Epithelial cell of proximal tubule (primary cell): ENCODE results near the gene CANX. TPM values are rescaled to one million over a fixed set of nuclear protein-coding genes. Genes with fewer than 3 reads are reported as not detected.

Experiments used
- DNase-seq: peaks from one replicate; pipeline ENCODE4 v3.0.0-alpha.2; 2011; ENCODE audit warnings: low read depth
- H3K4me3 ChIP-seq: 2 replicates; pipeline ENCODE4 v1.5.1; 2011; ENCODE audit warnings: low read depth, mild to moderate bottlenecking, low read length
- CTCF ChIP-seq: conservative IDR thresholded peaks from 2 replicates; pipeline ENCODE4 v1.5.1; 2012; ENCODE audit warnings: low read depth, mild to moderate bottlenecking, low read length
- total RNA-seq: library from RNA; depleted of rRNA; stranded (reverse); fragments of >200 nt; gene quantifications from 2 replicates; pipeline ENCODE4 v1.2.3, GENCODE V29; 2015

CANX gene
- total RNA-seq, 1 donor from 2014 or later = 467 TPM

DNA sequence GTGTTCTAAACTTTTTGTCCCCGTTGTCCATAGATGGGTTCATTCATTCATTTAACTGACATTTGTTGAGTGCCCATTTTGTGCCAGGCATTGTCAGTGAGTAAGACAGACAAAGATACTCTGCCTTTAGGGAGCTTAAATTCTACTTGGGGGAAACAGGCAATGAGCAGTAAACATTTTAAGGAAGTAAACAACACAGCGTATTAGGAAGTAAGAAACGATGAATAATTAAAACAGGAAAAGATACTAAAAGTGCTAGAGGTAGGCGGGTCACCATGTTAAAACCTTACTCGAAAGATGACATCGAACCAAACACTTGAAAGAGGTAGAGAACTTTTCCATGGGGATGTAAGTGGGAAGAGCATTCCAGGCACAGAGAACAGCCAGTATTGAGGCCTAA lies 28.3 kb downstream of the CANX start:
- H3K4me3 ChIP-seq = no peak overlapping the region
- no peak for DNase-seq
- TF ChIP-seq CTCF = no peak

GRCh38 chr5:179729303-179729702 lies 30.5 kb downstream of the CANX start:
- no peak for DNase-seq
- TF ChIP-seq CTCF = no peak
- H3K4me3 ChIP-seq = no peak overlapping the region

GRCh38 chr5:179729727-179730126 lies 31.0 kb downstream of the CANX start:
- no peak for TF ChIP-seq CTCF
- no peak for DNase-seq
- no peak overlapping the region for H3K4me3 ChIP-seq

GRCh38 chr5:179730356-179730755 lies 31.6 kb downstream of the CANX start:
- no peak for TF ChIP-seq CTCF
- no peak for DNase-seq
- no peak overlapping the region for H3K4me3 ChIP-seq

DNA sequence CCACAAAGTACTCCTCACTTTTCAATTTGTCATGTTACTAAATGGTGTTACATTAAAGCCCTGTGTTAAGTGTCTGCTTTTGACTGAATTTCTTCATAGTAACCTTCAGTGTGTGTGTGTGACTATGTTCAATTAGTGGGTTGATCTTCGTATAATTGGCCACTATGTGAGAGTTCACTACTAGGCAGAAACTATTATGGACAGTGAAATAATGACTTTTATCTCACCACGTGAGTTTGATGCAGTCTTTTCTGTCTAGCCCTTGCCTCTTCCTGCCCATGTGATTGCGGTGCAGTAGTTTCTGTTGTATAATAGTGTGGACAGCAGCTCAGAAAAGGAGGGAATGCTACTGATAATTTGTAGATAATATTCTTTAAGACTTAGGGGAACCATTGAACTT lies 32.1 kb downstream of the CANX start:
- H3K4me3 ChIP-seq = no peak overlapping the region
- no peak for TF ChIP-seq CTCF
- no peak for DNase-seq

DNA sequence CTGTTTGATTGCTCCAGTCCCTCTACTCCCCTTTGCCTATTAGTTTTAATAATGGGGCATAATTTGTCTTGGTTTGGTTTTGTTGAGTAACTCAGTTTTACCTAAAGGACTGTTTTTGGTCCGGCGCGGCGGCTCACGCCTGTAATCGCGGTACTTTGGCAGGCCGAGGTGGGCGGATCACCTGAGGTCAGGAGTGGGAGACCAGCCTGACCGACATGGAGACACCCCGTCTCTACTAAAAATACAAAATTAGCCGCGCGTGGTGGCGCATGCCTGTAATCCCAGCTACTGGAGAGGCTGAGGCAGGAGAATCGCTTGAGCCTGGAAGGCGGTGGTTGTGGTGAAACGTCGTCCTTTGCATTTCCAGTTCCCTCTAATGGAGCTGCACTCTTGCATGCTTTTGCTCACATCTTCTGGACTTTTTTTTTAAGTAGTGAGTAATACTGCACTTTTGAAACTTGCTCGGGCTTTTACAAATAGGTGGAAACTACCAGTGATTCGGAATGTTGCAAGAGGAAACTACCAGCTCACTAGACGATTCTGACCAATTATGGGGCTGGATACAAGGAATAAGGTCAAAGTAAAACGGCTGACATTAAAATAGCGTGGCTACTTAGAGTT lies 33.1 kb downstream of the CANX start:
- peak; percentile 81 for DNase-seq
- TF ChIP-seq CTCF = no peak
- H3K4me3 ChIP-seq = peak overlapping the region; percentile 78

DNA sequence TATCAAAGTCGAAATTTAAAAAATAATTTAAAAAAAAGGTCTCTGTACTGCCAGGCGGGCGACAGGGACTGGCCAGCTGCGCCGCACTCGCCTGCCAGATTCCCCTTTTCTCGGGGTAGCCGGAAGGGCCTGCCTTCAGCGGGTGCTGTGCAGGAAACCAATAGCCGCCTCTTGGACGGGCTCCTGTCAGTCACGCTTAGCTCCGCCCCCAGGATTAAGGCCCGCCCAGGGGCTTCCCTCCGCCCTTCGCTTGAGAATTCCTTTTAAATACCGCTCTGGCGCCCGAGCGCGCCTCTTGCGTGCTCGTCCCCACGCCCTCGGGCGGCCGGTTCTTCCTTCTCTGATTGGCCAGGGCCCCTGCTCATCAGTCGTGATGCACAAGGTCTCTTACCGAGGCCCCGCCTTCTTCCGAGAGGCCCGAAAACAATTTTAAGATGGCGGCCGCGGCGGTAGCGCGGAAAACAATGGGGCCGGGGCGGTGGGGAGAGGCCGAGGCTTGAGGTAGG lies 33.7 kb downstream of the CANX start, which contains the start of gene MAML1:
MAML1 (plus strand) TSS at position 411 of the 506 bp plus-strand sequence. CDS start 291 bp downstream, outside the sequence.
- peak within 1 kb of the TSS; percentile 78 for H3K4me3 ChIP-seq
- DNase-seq = peak; percentile 92
- no peak for TF ChIP-seq CTCF
